ENCODE data around the gene PSMC3IP.
"Not testable (repeated sequence)": the region's sequence is repeated elsewhere in the genome, so short reads cannot be mapped to it uniquely, and the experiment has no call there.

Gene PSMC3IP

DNA sequence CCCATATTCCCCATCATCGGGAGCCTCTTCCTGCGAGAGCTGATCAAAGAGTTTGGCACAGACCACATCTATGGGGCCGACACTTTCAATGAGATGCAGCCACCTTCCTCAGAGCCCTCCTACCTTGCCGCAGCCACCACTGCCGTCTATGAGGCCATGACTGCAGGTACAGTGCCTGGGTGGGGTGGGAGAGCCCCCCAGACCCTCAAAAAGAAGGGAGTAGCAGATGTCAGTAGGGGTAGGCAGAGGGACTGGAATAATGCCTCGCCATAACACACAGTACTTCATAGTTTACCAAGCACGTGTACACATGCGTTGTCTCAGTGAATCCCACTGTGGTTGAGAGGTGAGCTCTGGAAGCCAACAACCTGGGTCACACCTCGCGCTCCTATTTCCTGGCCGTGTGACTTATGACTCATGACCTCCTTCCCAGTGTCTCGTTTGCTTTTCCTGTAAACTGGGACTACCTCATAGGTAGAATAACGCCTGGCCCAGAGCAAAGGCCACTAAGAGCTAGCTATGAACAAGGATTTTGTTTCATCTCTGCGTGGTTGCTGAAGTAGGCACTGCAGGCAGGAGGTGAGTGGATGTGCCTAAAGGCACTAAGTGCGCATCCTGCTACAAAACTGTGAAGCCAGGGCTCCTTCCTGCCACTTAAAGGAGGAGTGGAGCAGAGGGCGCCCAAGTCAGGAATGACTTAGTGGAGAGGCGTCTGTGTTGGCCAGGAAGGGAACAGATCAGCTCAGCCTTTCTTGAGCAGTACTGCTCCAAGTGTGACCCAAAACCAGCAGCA is 36.3 kb downstream of the PSMC3IP start:
- in situ Hi-C loops (cut with HindIII; ENCODE audit: low sequenced_read_pairs) = no loop called here

DNA sequence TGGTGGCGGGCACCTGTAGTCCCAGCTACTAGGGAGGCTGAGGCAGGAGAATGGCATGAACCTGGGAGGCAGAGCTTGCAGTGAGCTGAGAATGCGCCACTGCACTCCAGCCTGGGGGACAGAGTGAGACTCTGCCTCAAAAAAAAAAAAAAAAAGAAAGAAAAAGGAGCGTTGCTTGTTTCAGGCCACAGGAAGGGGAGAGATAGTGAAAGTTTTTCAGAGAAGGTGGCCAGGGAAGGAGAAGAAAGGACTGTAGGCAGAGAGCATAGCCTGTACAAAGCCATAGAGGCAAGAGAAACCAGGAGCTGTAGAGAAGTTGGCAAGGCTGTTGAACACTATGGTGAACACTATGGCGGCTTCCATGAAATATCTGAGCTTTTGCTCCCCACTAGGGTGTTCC is 37.0 kb downstream of the PSMC3IP start:
- in situ Hi-C loops (cut with HindIII; ENCODE audit: low sequenced_read_pairs) = not testable (repeated sequence)

DNA sequence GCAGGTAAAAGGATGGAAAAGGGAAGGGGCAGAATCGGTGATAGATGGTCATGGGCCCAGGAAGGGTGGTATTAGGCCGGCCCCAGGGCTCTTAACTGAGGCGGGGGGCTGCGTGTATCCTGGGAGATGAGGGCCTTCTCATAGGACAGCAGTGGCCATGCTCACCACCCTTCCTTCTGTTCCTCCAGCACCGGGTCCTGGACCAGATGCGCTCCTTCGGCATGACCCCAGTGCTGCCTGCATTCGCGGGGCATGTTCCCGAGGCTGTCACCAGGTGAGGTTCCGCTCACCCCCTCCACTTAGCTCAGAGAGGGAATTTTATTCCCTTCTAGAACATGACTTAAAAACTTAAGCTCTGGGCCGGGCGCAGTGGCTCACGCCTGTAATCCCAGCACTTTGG is 39.0 kb downstream of the PSMC3IP start:
- in situ Hi-C loops (cut with HindIII; ENCODE audit: low sequenced_read_pairs) = no loop called here

DNA sequence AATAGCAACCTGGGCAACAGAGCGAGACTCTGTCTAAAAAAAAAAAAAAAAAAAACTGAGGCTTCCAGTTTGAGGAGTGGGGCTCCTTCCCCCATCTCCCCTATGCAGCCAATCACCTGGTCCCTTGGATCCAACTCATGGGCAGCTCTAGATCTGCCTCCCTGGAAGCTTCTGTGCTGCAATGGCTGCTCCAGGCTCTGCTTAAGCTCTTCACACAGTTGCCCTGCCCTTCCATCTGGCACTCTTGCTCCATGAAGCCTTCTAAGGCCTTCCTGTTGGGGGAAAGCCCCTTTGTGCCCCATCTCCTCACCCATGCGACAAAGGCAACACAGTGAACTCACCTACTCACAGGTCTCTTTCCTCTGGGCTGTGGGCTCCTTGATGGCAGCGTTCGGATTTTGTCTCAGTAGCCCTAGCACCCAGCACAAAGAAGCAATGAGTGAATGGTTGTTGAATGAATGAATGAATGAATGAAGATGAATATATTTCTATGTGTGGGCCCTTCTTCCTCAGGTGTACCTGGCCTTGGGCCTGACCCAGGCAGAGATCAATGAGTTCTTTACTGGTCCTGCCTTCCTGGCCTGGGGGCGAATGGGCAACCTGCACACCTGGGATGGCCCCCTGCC is 39.6 kb downstream of the PSMC3IP start:
- in situ Hi-C loops (cut with HindIII; ENCODE audit: low sequenced_read_pairs) = no loop called here

DNA sequence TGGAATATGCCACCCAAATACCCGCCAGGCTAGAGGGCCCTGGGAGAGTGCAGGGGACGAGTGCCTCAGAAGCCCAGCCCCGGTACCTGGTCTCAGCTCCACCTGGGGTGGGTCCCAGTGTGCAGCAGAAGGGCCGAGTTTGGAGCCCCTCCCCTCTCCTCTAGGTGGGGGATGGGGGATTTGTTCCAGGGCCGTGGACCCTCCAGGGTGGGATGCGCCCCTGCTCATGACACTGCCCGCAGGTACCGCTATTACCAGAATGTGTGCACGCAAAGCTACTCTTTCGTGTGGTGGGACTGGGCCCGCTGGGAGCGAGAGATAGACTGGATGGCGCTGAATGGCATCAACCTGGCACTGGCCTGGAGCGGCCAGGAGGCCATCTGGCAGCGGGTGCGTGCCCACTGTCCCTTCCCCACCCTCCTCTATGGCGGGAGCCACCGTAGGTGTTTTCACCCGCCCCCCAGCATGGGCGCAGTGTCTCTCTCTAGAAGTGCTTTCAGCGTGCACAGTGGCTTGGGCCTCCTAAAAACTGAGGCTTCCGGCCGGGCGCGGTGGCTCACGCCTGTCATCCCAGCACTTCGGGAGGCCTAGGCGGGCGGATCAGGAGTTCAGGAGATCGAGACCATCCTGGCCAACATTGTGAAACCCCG is 40.2 kb downstream of the PSMC3IP start:
- in situ Hi-C loops (cut with HindIII; ENCODE audit: low sequenced_read_pairs) = no loop called here

DNA sequence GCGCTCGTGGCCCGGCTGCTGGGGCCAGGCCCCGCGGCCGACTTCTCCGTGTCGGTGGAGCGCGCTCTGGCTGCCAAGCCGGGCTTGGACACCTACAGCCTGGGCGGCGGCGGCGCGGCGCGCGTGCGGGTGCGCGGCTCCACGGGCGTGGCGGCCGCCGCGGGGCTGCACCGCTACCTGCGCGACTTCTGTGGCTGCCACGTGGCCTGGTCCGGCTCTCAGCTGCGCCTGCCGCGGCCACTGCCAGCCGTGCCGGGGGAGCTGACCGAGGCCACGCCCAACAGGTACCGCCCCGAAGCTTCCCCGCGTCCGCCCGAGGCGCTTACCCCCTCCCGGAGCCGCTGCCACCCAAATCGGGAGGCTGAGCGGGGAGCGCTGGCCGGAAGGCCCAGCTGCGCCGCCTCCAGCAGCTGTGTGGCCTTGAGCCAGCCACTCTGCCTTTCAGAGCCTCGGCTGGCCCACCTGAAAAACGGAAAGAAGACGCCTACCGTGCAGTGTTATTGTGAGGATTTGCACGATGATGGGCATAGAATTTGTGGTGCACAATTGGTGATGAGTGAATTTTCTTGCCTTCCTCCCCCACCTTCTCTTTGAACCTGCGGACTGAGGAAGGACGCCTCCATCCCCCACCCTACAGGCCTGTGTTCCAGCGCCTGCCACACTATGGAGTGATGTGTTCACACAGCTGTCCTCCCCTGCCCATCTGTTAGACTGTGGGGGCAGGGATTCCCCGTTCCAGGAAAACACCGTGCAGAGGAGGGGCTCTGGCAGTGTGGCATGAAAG is 41.0 kb downstream of the PSMC3IP start:
- in situ Hi-C loops (cut with HindIII; ENCODE audit: low sequenced_read_pairs) = no loop called here

DNA sequence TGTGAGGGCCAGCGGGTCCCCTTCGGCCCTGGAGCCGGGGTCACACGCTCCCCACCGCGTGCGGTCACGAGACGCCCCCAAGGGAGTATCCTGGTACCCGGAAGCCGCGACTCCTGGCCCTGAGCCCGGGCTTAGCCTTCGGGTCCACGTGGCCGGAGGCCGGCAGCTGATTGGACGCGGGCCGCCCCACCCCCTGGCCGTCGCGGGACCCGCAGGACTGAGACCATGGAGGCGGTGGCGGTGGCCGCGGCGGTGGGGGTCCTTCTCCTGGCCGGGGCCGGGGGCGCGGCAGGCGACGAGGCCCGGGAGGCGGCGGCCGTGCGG is 41.5 kb downstream of the PSMC3IP start, which contains the start of gene NAGLU:
Gene NAGLU, plus strand, starts transcription at position 194 of the 324 bp plus-strand sequence. Its CDS starts 32 bp downstream, at position 226.
- in situ Hi-C loops (cut with HindIII; ENCODE audit: low sequenced_read_pairs) = no loop called here

DNA sequence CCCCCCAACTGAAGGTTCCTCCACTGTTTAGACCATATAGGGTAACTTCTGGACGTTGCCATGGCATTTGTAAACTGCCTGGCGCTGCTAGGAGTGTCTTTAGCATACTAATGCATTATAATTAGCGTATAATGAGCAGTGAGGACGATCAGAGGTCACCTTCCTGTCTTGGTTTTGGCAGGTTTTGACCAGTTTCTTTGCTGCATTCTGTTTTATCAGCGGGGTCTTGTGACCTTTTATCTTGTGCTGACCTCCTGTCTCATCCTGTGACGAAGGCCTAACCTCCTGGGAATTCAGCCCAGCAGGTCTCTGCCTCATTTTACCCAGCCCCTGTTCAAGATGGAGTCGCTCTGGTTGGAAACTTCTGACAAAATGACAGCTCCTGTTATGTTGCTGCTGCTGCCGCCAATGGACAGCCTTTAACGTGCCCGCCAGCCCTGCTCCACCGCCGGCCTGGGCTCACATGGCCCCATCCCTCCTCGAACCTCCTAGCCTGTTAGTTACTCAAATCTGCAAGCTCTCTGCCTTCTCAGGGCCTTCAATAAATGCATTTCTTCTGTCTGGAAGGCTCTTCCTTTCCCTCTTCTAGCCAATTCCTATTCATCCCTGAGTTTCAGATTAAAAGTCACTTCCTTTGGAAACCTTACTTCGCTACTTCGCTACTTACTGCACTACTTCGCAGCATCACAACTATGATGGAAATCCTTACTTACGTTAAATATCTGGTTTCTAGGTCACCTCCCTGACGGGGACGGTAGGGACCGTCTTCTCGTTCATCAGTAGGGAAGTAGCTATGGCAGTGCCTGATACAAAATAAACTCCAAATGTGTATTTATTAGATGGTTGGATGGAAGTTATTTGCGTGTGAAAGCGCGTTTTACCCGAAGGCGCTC is 42.1 kb downstream of the PSMC3IP start:
- in situ Hi-C loops (cut with HindIII; ENCODE audit: low sequenced_read_pairs) = no loop called here

DNA sequence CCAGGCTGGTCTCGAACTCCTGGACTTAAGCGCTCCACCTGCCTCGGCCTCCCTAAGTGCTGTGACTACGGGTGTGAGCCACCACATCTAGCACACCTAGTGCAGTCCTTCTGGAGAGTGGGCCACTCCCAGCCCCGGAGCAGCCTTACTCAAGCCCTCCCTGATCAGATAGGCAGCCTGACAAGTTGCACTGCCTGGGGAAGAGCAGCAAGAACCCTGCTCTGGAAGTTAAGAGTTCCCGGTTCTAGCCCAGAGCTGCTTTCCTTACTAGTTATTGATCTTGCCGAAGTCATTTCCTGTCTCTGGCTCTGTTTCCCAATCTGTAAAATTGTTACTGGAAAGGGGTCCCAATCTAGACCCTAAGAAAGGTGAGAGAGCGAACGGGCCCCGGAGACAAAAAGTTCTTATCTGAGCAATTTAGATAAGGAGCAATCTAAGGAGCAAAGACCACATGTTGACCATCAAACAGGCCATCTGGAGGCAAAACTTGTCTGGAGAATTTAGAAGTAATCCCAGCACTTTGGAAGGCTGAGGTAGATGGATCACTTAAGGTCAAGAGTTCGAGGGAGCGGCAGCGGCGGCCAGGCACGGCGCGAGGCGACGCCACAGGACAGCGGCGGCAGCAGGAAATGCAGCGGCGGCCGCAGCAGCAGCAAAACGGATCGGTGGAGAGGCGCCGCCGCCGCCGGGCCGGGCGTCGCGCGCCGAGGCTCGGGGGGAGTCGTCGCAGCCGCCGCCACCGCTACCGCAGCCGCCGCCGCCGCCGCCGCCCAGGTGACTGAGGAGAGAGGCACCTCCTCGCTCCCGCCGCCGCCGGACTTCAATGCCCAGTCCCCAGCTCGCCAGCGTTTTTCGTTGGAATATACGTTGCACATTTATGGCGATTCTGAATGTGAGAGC is 45.8 kb downstream of the PSMC3IP start:
- in situ Hi-C loops (cut with HindIII; ENCODE audit: low sequenced_read_pairs) = no loop called here

DNA sequence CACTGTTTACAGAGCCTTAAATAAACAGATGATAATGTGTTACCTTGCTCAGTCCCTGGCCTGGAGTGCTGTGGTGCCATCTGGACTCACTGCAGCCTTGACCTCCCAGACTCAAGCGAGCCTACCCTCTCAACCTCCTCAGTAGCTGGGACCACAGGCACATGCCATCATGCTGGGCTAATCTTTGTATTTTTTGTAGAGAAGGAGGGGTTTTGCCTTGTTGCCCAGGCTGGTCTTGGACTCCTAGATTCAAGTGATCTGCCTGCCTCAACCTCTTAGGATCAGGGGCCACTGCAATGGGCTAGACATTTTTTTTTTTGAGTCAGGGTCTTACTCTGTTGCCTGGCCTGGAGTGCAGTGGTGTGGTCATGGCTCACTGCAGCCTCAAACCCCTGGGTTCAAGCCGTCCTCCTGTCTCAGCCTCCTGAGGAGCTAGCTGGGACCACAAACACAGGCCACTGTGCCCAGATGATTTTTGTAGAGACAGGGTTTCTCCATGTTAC is 46.5 kb downstream of the PSMC3IP start:
- in situ Hi-C loops (cut with HindIII; ENCODE audit: low sequenced_read_pairs) = no loop called here

DNA sequence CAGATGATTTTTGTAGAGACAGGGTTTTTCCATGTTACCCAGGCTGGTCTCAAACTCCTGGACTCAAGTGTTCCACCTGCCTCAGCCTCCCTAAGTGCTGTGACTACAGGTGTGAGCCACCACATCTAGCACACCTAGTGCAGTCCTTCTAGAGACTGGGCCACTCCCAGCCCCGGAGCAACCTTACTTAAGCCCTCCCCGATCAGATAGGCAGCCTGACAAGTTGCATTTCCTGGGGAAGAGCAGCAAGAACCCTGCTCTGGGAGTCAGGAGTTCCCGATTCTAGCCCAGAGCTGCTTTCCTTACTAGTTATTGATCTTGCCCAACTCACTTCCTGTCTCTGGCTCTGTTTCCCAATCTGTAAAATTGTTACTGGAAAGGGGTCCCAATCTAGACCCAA is 48.5 kb downstream of the PSMC3IP start:
- in situ Hi-C loops (cut with HindIII; ENCODE audit: low sequenced_read_pairs) = no loop called here

DNA sequence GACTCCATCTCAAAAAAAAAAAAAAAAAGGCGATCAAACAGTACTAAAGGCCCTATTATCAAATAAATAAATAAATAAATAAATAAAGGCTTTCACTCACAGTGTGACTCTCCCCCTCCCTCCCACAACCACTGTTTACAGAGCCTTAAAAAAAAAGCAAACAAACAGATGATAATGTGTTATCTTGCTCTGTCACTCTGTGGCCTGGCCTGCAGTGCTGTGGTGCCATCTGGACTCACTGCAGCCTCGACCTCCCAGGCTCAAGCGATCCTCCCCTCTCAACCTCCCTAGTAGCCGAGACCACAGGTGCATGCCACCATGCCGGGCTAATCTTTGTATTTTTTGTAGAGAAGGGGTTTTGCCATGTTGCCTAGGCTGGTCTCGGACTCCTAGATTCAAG is 49.6 kb downstream of the PSMC3IP start:
- in situ Hi-C loops (cut with HindIII; ENCODE audit: low sequenced_read_pairs) = no loop called here

DNA sequence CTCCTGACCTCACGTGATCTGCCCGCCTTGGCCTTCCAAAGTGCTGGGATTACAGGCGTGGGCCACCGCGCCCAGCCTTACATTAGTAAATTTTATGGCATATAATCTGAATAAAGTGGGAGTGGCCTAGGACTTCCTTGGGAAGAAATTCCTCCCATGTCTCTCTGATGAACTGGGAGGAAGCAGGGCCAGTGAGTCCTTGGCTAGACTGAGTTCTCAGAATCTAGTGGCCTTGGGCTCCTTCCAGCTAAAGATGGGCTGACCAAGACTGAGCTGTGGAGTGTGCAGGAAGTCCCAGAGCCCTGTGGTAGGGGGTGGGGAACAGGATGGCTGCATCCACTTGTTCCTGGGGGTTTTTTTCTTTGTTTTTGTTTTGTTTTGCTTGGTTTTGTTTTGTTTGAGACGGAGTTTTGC is 51.5 kb downstream of the PSMC3IP start:
- in situ Hi-C loops (cut with HindIII; ENCODE audit: low sequenced_read_pairs) = no loop called here

DNA sequence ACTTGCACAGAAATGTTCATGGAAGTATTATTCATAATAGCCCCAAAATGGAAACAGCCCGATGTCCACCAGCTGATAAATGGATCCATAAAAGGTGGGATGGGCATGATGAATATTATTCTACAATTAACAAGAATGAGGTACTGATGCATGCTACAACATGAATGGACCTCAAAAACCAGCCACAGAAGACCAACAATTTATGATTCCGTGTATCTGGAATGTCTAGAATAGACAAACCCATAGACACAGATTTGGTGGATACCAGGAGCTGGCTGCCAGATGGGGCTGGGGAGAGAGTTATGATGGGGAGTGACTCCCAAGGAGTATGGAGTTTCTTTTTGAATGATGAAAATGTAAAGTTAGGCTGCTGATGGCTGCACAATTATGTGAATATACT is 52.3 kb downstream of the PSMC3IP start:
- in situ Hi-C loops (cut with HindIII; ENCODE audit: low sequenced_read_pairs) = no loop called here

DNA sequence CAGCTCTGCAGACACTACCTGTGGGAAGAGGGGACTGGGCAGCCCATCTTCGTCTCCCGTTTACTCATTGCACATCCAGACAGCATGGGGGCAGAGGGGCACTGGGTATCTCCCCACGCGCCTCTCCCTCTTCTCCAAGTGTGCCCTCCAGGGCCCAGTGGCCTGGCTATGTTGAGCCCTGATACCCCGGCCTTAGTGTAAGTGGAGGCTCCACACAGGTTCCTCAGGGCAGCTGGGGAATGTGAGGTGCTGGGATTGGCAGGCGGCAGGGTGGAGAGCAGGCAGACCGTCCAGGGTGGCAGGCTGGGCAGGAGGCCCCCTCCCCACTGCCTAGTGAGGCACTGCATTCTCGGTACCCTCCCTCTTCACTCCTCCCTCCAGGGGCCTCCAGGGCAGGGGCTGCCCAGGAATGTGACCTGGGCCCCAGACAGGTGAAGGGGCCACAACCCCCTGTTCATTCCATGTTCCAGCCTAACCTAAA is 54.7 kb downstream of the PSMC3IP start:
- in situ Hi-C loops (cut with HindIII; ENCODE audit: low sequenced_read_pairs) = loop anchor here (25.0 kb wide), 1 partner anchor 211 kb away; no protein-coding TSS in a partner anchor

Data from DLD1 (cell line).